MG63 (cell line): ENCODE data around the gene ASIC1. TPM values are rescaled to one million over a fixed set of nuclear protein-coding genes. Genes with fewer than 3 reads are reported as not detected.

Experiments
- DNase-seq: peaks from one replicate; pipeline ENCODE4 v3.0.0-alpha.2; 2020
- H3K27me3 ChIP-seq: fragments of 250-450 bp; sonication (Bioruptor Pico); 2 replicates; pipeline ENCODE4 v1.5.1; 2020; ENCODE audit warnings: mild to moderate bottlenecking, moderate library complexity
- H3K36me3 ChIP-seq: fragments of 250-450 bp; sonication (Bioruptor Pico); 2 replicates; pipeline ENCODE4 v1.5.1; 2020; ENCODE audit warnings: mild to moderate bottlenecking, moderate library complexity
- H3K4me3 ChIP-seq: fragments of 250-450 bp; sonication (Bioruptor Pico); 2 replicates; pipeline ENCODE4 v1.5.1; 2020; ENCODE audit warnings: mild to moderate bottlenecking, moderate library complexity
- H3K9me3 ChIP-seq: fragments of 250-450 bp; sonication (Bioruptor Pico); 2 replicates; pipeline ENCODE4 v1.5.1; 2020; ENCODE audit warnings: mild to moderate bottlenecking, moderate library complexity
- total RNA-seq: library from RNA; depleted of rRNA; stranded (reverse); fragments of >200 nt; shearing (Covaris generic); gene quantifications from 2 replicates; pipeline ENCODE4 v1.2.3, GENCODE V29; 2014; ENCODE audit warnings: low replicate concordance

Gene ASIC1
- total RNA-seq, 1 experiment from 2014 or later = 1.5 TPM

DNA sequence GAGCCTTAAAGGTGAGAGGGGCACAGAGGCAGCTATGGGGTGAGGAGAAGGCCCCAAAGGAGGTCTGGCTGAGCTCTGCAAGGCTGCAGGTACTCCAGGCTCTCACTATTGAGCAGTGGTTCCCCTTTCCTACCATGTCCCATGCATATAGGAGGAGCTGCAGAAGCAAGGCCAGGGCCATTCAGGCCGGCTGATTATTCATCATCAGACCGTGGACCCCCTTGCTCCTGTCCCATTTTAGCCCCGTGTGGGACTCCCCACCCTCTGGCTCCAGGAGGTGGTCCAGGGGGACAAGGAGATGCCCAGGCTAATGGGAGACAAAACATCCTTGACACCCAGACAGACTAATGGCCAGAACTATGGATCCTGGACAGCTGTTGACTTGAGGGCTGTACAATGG is 49.5 kb downstream of the ASIC1 start:
- Histone ChIP-seq H3K27me3 (no peaks in the 10 kb centered on the region), H3K4me3 (no peak overlapping the region), H3K9me3 (no peaks in the 10 kb centered on the region), H3K36me3 (no peaks in the 10 kb centered on the region)
- DNase-seq = no peak

DNA sequence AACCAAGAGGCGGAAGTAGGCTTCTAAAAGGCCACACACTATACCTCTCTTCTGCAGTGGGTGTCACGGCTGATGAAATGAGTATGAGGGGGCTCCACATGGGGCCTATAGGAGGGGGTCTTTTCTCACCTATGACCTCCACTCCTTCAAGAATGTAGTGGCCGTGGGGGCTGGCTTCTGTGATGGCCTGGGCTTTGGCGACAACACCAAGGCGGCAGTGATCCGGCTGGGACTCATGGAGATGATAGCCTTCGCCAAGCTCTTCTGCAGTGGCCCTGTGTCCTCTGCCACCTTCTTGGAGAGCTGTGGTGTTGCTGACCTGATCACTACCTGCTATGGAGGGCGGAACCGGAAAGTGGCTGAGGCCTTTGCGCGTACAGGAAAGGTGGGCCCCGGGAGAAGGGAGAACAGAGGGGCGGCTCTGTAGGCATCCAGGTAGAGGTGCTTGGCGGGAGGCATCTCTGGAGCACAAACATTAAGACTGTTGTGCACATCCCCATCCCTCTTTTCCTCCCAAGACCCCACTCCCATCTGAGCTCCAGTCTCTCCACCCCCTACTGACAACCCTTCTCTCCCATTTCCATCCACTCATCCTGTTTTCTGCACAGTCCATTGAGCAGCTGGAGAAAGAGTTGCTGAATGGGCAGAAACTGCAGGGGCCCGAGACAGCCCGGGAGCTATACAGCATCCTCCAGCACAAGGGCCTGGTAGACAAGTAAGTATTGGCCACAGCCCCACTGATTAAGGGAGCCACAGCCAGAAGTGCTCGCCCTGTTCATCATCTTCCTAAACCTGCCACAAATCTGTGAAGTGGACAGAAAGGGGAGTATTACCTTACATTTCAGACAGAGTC is 50.2 kb downstream of the ASIC1 start:
- H3K4me3 ChIP-seq = no peak overlapping the region
- no peaks in the 10 kb centered on the region for H3K36me3 ChIP-seq
- H3K27me3 ChIP-seq = no peaks in the 10 kb centered on the region
- H3K9me3 ChIP-seq = no peaks in the 10 kb centered on the region
- DNase-seq = no peak

- no peaks in the 10 kb centered on the region for H3K27me3 ChIP-seq
- H3K9me3 ChIP-seq = no peaks in the 10 kb centered on the region
- H3K36me3 ChIP-seq = no peaks in the 10 kb centered on the region
- DNase-seq = no peak
- no peak overlapping the region for H3K4me3 ChIP-seq
Measured at GRCh38 chr12:50109319-50109718, 51.9 kb downstream of the ASIC1 start.

- DNase-seq = no peak
- Histone ChIP-seq H3K9me3 (no peaks in the 10 kb centered on the region), H3K27me3 (no peaks in the 10 kb centered on the region), H3K4me3 (no peak overlapping the region), H3K36me3 (no peaks in the 10 kb centered on the region)
Measured at GRCh38 chr12:50110127-50110761, 52.8 kb downstream of the ASIC1 start.

GRCh38 chr12:50110762-50111351 is 53.5 kb downstream of the ASIC1 start:
- no peaks in the 10 kb centered on the region for H3K9me3 ChIP-seq
- H3K27me3 ChIP-seq = no peaks in the 10 kb centered on the region
- DNase-seq = peak; percentile 44
- peaks cover 3% of the 10 kb centered on the region for H3K36me3 ChIP-seq
- no peak overlapping the region for H3K4me3 ChIP-seq

DNA sequence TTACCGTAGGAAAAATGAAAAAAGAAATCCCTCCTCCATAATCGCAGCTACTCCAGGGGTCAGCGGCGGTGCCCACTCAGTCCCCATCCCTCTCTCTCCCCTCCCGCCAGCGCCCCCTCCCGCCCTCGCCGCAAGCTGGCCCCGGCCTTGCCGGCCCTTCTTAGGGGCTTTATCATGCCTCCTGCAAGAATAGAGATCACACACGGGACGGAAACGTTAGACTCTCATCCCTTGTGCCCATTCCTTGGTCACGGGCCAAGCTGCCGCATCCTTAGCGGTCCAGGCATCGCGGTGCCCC is 53.9 kb downstream of the ASIC1 start:
- Histone ChIP-seq H3K4me3 (peak overlapping the region; percentile 80), H3K36me3 (peaks cover 3% of the 10 kb centered on the region), H3K27me3 (no peaks in the 10 kb centered on the region), H3K9me3 (no peaks in the 10 kb centered on the region)
- DNase-seq = no peak

GRCh38 chr12:50111693-50112455 is 54.5 kb downstream of the ASIC1 start, which contains the start of gene COX14:
Gene COX14, plus strand, starts transcription at chr12:50112236. Its CDS starts 7,808 bp downstream, at chr12:50120044.
- peak; percentile 98 for DNase-seq

GRCh38 chr12:50112456-50113218 is 55.2 kb downstream of the ASIC1 start:
- H3K27me3 ChIP-seq = no peaks in the 10 kb centered on the region
- DNase-seq = no peak
- no peaks in the 10 kb centered on the region for H3K9me3 ChIP-seq
- peak overlapping the region; percentile 80 for H3K4me3 ChIP-seq
- H3K36me3 ChIP-seq = peaks cover 9% of the 10 kb centered on the region

More at GRCh38 chr12:50111693-50112455, 54.5 kb downstream of the ASIC1 start, which contains the start of gene COX14:
- peaks cover 5% of the 10 kb centered on the region for H3K36me3 ChIP-seq
- peak within 1 kb of the TSS; percentile 80 for H3K4me3 ChIP-seq
- H3K27me3 ChIP-seq = no peaks in the 10 kb centered on the region
- no peaks in the 10 kb centered on the region for H3K9me3 ChIP-seq

DNA sequence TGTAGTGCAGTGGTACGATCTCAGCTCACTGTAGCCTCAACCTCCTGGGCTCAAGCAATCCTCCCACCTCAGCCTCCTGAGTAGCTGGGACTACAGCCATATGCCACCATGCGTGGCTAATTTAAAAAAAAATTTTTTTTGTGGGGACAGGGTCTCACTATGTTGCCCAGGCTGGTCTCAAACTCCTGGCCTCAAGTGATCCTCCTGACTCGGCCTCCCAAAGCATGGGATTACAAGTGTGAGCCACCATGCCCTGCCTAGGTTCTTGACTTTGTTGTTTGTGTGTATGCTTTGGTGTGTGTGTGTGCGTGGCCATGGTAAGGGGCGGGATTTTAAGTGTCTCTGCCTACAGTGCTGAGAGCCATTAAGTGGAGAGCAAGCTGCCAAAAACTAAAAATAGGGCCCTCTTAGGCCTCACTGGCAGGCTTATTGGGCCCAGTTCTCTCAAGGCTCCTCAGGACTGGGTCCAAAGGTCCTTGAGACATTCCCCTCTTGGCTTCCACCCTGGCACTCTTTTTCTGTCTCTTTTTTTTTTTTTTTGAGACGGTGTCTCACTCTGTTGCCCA is 59.7 kb downstream of the ASIC1 start:
- no peak for DNase-seq
- no peak overlapping the region for H3K4me3 ChIP-seq
- peaks cover 40% of the 10 kb centered on the region for H3K36me3 ChIP-seq
- no peaks in the 10 kb centered on the region for H3K27me3 ChIP-seq
- H3K9me3 ChIP-seq = peaks cover 2% of the 10 kb centered on the region; the same call in 1 of the 2 replicates

DNA sequence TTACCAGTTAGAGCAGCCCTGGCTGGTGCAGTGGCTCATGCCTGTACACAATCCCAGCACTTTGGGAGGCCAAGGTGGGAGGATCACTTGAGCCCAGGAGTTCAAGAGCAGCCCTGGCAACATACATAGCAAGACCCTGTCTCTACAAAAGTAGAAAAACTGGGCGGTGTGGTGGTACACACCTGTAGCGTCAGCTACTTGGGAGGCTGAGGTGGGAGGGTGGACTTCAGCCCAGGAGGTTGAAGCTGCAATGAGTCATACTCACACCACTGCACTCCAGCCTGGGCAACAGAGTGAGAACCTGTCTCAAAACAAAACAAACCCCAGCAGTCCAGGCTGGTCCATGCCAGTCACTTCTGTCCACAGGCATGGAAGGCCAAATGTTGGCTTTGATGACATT is 62.0 kb downstream of the ASIC1 start:
- Histone ChIP-seq H3K4me3 (no peak overlapping the region), H3K36me3 (peaks cover 49% of the 10 kb centered on the region), H3K27me3 (no peaks in the 10 kb centered on the region), H3K9me3 (peaks cover 2% of the 10 kb centered on the region; the same call in 1 of the 2 replicates)
- DNase-seq = no peak

- Histone ChIP-seq H3K9me3 (peaks cover 2% of the 10 kb centered on the region; the same call in 1 of the 2 replicates), H3K36me3 (peaks cover 50% of the 10 kb centered on the region), H3K27me3 (no peaks in the 10 kb centered on the region), H3K4me3 (no peak overlapping the region)
- no peak for DNase-seq
Measured at GRCh38 chr12:50120521-50120920, 63.1 kb downstream of the ASIC1 start.

- no peak for DNase-seq
- Histone ChIP-seq H3K4me3 (no peak overlapping the region), H3K36me3 (peaks cover 51% of the 10 kb centered on the region), H3K9me3 (peaks cover 2% of the 10 kb centered on the region; the same call in 1 of the 2 replicates), H3K27me3 (no peaks in the 10 kb centered on the region)
Measured at GRCh38 chr12:50120953-50121352, 63.6 kb downstream of the ASIC1 start.

- H3K4me3 ChIP-seq = no peak overlapping the region
- no peaks in the 10 kb centered on the region for H3K27me3 ChIP-seq
- DNase-seq = no peak
- H3K36me3 ChIP-seq = peaks cover 52% of the 10 kb centered on the region
- H3K9me3 ChIP-seq = peaks cover 2% of the 10 kb centered on the region; the same call in 1 of the 2 replicates
Measured at GRCh38 chr12:50121641-50122040, 64.2 kb downstream of the ASIC1 start.

DNA sequence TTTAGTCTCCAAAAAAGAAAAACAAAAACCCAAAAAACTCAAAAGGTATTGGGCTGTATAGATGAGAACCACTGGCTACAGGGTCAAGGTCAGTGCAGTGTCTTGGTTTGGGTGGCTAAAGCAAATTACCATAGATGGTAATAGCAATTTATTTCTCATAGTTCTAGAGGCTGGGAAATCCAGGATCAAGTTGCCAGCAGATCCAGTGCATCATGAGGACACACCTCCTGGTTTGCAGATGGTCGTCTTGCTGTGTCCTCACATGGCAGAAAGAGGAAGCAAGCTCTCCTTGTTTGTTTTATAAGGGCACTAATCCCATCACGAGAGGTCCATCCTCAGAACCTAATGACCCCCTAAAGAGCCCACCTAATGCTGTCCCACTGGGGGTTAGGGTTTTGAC is 65.8 kb downstream of the ASIC1 start:
- no peak for DNase-seq
- Histone ChIP-seq H3K9me3 (peaks cover 2% of the 10 kb centered on the region; the same call in 1 of the 2 replicates), H3K36me3 (peaks cover 57% of the 10 kb centered on the region)

DNA sequence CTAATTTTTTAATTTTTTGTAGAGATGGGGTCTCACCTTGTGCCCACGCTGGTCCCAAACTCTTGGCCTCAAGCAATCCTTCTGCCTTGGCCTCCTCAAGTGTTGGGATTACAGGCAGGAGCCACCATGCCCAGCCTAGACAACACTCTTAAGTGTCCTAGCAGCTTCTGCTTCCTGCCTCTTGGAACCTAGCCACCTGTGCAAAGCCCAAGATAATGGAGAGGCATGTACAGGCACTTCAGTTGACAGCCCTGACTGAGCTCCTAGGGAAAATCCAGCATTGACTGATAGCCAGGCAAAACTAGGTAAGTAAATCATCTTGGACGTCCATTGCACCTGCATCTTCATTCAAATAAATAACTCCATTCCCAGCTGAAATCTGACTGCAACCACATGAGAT is 70.2 kb downstream of the ASIC1 start:
- H3K36me3 ChIP-seq = peaks cover 48% of the 10 kb centered on the region
- H3K9me3 ChIP-seq = no peaks in the 10 kb centered on the region
- H3K4me3 ChIP-seq = no peak overlapping the region
- no peak for DNase-seq
- H3K27me3 ChIP-seq = no peaks in the 10 kb centered on the region

More for the DNA sequence above, 65.8 kb downstream of the ASIC1 start:
- H3K27me3 ChIP-seq = no peaks in the 10 kb centered on the region
- H3K4me3 ChIP-seq = no peak overlapping the region

- Histone ChIP-seq H3K36me3 (peaks cover 58% of the 10 kb centered on the region), H3K4me3 (no peak overlapping the region), H3K27me3 (no peaks in the 10 kb centered on the region), H3K9me3 (no peaks in the 10 kb centered on the region)
- no peak for DNase-seq
Measured at GRCh38 chr12:50129290-50129689, 71.9 kb downstream of the ASIC1 start.
